ENCODE data around the gene PCNX1. TPM values are rescaled to one million over a fixed set of nuclear protein-coding genes. Genes with fewer than 3 reads are reported as not detected.
"Not testable (repeated sequence)": the region's sequence is repeated elsewhere in the genome, so short reads cannot be mapped to it uniquely, and the experiment has no call there.

Gene PCNX1
- polyA plus RNA-seq (ENCODE audit: insufficient read length): 25.6 TPM

GRCh38 chr14:70907176-70907995 is at the start of gene PCNX1:
Gene PCNX1 (plus strand): TSS chr14:70907459. CDS start chr14:70907851, 392 bp downstream.
- peak; percentile 91 for DNase-seq

DNA sequence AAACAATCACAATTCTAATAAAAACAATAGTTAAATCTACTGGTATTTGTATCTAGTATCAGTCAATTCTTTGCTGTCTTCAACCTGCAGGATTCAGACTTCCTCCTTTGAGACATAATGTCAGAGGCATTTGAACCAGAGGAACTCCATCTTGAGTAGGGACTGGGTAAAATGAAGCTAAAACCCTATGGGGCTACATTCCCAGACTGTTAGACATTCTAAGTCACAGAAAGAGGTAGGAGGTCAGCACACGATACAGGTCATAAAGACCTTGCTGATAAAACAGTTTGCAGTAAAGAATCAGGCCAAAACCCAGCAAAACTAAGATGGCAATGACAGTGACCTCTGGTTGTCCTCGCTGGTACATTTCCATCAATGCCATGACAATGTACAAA is 49.8 kb upstream of the PCNX1 start:
- DNase-seq: no peak

GRCh38 chr14:70858641-70859040 is 48.6 kb upstream of the PCNX1 start:
- no peak for DNase-seq

GRCh38 chr14:70866992-70867391 is 40.3 kb upstream of the PCNX1 start:
- DNase-seq: not testable (repeated sequence)

GRCh38 chr14:70871001-70871400 is 36.3 kb upstream of the PCNX1 start:
- DNase-seq: no peak

DNA sequence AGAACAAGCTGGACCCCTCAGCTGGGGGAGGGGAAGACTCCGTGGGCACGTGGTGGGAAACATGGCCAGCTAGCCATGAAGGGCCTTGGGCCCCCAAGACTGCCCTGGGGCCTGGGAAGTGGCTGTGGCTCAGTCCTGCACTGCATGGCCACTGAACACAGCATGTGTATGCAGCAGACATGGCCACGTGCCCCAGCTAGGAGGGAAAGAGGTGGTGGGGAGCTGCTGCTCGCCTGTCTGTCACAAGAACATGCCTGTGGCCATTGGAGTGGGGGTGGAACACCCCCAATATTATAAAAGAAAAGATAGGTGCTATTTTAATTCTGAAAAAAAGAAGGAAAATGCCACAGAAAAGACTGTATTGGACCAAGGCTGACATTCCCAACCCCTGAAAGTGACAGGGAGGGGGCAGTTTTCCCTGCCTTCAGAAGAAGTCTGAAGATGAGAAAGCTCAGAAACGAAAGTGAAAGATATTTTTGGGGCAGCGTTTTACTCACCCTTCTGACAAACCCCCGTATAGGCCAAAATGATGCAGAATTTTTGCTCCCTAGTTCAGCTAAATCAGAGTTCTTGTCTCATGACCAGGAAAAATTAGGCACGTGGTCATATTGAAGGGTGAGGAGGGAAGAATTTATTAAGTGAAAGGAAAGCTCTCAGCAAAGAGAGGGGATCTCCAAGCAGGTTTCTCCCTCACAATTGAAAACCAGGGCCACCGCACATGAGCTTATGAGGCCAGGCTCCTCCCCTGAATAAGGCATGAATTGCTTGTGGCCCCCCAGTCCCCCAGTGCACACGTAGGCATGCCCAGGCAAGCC is 35.2 kb upstream of the PCNX1 start:
- DNase-seq: no peak

- DNase-seq: no peak
These were observed 34.6 kb upstream of the PCNX1 start for GRCh38 chr14:70872678-70873020.

DNA sequence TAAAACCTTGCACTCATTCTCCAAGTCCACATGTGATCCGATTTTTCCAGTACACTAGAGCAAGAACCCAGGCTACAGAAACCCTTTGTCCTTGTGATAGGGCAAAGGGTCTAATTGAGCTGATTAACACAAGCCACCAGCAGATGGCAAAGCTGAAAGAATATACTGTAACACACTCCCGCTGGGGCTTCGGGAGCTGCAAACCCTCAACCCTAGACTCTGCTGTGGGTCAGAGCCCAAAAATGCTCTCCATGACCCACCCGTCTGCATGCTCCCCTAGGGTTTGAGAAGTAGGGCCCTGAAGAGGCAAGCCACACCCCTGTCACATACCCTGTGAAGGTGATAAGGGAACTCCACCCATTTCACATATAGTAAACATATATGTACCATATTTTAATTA is 33.6 kb upstream of the PCNX1 start:
- DNase-seq: no peak

DNA sequence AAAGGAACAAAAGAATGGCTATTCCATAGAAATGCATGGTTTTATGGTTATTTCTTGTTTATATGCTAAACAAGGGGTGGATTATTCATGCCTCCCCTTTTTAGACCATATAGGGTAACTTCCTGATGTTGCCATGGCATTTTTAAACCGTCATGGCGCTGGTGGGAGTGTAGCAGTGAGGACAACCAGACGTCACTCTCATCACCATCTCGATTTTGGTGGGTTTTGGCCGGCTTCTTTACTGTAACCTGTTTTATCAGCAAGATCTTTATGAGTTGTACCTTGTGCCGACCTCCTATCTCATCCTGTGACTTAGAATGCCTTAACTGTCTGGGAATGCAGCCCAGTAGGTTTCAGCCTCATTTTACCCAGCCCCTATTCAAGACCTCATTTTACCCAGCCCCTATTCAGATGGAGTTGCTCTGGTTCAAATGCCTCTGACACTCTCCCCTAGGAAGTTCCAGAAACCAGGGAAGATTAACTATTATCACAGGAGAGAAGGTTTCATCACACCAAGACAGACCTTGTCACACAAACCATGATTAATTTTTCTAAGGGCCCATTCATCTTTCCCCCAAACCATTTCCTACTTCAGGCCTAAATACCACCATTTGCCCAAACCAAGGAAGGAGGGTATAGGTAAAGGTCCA is 31.3 kb upstream of the PCNX1 start:
- DNase-seq: not testable (repeated sequence)

DNA sequence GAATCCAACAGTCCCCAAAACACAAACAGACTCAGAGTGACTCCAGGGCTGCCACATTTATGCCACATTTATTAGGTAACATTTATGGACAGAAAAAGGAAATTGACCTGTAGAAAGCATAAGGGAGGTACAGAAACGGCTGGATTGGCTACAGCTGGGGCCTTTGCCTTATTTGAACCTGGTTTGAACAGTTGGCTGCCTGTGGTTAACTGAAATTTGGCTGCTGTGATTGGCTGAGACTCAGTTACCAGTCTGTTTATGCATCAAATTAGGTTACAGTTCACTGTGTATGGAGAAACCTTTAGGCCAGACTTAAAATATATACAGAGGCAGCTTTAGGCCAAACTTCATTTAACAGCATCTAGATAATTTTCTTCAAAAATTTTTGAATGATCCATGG is 27.8 kb upstream of the PCNX1 start:
- no peak for DNase-seq

GRCh38 chr14:70880888-70881287 is 26.4 kb upstream of the PCNX1 start:
- not testable (repeated sequence) for DNase-seq

DNA sequence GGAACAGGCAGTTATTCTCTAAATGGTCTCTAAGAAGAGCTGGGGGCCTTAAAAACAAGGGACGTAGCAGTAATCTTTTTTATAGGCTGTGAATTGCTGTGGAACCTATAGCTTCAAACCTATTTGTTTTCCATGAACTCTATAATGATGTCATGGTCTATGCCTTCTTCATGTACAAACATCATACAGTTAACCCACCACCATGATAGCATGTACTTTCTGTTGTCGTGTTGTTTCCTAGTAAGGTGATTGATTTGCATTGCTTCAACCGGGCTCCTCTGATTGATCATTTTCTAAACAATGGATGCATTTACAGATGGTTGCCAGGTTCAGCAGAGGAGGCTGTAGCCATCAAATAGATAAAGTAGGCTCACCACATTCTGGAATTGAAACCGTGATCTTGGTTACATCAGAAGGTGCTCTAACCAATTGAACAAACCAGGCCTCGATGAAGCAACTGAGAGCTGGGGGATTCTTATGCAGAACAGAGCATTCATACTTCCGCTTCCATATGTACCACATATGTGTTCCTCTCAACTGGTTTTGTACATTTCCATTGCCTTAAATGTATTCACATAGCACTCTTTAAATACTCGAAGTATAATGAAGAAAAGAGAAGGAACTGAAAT is 25.6 kb upstream of the PCNX1 start:
- DNase-seq: no peak

DNA sequence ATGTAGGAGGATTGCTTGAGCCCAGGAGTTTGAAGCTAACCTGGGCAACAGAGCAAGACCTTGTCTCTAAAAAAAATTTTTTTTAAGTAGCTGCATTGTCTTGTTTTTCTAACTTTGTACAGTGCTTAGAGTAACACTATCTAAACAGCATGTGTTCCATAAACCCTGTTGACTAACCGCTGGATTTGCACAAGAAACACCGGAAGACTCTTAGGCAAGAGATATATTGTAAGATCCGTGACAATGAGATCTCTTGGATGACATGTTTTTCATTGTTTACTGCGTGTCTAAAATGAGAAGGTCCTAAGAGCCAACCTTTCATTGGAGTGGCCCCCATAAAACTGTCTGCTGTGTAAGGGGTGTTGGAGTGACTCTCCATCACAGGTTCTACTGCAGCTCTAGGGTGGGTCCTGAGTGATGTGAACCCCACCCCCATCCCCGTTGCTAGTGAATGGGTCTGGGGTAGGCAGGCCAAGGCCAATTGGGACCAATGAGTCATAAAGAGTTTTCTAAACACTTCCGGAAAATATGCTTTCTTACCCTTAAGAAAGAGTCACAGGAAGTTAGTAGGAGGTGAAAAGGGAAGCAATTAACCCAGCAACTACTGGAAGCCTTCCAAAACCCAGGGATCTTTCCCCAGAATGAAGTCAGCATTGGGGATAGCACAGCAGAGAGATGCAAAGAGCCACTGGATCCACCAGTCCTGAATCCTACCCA is 24.3 kb upstream of the PCNX1 start:
- no peak for DNase-seq

DNA sequence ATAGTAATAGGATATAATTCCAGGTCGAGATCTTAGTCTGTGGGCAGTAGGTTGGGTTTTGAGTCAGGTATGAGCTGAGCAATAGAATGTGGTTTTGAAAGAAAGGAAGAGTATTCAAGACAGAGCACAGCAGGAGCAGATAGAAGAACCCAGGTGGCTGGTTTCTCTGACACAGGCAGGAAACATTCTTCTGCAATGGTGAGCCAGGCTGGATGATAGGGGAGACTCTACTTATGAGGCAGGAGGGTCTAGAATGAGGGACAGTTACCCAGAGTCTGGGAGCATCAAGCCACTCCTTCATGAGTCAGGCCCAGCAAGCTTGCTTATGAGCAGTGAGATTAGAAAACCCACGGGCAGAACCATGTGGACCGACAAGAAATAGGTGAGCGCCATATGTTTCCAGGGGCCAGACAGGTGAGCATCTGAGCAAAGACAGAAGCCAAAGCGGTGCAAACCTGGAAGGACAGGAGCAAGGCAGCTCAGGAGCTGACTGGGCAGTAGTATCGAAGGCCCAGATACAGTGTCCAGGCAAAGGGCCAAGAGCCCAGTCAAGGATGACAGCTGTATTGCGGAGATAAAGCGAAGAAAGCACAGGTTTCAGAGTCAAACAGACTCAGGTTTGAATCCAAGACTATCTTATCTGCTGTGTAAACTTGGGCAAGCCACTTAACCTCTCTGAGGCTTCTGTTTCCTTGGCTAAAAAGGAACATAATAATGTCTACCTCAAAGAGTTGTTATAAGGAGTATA is 22.5 kb upstream of the PCNX1 start:
- no peak for DNase-seq

DNA sequence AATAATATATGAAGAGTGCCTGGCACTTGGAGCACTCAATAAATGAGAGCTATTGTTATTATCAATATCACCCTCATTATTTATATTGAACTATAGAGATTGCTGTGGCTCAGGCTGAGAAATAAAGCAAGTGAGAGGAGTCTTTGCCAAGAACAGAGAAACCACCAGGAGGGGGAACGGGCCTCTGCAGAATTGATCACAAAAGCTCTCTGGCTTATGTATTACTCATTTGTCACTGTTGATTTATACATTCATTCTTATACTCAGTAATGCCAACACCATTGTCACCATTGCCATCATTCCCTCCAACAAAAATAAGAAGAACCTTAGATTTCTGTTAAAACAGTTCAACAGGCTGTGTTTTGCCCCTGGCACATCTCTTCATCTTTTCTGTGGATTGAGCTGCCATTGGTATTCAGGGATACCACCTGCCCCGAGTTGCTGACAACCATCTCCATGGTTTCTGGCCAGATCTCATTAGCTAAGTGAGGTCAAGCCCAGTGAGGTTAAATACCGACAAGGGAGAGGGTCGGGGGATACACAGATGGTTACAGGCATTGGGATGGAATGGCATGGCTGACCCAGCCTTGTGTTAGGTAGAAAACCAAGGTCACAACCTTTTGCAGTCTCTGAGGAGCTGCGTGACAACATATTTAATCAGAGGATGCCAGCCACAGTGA is 21.8 kb upstream of the PCNX1 start:
- DNase-seq: no peak

DNA sequence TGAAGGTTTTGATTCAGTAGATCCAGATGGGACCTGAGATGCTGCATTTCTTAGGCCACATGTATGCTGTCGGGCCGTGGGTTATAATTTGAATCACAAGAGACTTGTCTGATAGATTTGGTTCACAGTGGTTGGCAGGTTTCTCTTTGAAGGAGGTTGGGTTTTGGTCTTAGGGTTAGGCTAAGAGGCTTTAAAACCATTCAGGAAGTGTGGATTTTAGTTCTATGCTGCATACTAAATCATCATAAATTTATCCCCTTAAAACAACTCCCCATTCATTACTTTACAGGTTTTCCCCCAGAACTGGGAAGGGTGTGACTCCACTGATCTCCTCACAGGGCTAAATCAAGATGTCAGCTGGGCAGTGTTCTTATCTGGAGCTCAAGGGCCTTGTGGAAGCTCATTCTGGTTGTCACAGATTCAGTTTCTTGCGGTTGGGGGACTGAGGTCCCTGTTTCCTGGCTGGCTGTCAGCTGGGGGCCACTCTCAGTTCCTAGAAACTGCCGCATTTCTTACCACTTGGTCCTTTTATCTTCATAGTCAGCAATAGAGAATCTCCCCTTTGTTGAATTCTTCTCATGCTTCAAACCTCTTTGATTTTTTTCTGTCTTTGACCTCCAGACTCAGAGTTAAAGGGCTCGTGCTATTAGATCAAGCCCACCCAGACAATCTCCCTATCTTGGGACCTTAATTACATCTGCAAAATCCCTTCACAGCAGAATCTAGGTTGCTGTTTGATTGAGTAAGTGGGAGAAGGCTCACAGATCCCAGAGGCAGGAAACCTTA is 20.6 kb upstream of the PCNX1 start:
- DNase-seq: no peak

- no peak for DNase-seq
These were observed 20.0 kb upstream of the PCNX1 start for GRCh38 chr14:70887207-70887681.

GRCh38 chr14:70887737-70888499 is 19.3 kb upstream of the PCNX1 start:
- no peak for DNase-seq

DNA sequence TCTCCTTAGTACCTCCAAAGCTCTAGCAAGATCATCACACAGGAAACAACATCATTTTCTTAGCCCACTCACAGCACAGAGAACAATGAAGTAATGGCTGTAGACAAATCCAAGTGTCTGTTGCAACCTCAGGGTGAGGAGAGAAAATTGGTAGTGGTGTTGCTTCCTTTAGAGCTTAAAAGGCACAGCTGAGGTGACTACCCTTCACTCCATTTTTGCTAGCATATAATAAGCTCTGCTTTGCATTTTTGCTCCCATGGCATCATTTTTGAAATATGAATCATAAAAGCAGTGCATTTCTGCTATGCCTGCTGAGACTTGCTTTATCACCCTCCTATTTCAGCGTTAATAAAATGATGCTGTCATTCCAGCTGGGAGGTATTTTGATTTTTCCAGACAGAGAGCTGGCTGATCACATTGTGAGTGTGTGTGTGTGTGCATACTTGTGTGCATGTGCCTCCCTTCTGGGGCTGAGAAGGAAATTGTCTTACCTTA is 18.5 kb upstream of the PCNX1 start:
- DNase-seq: no peak
